A673 (cell line): ENCODE measurements around the gene ZDHHC6. TPM values are rescaled to one million over a fixed set of nuclear protein-coding genes. Genes with fewer than 3 reads are reported as not detected.

Source experiments
- BruUV-seq: library from RNA; stranded (reverse); fragments of 400-500 nt; replicated peaks from 2 replicates; lab custom pipeline; 2021; lab: Mats Ljungman, UMichigan
- CTCF ChIA-PET: fragments of 300-600 bp; sonication (Branson Sonifier 250); formaldehyde crosslinking; loops from one replicate; lab custom pipeline; 2022; ENCODE audit warnings: antibody characterized with exemption; lab: Charles Lee
- POLR2A ChIA-PET: fragments of 300-600 bp; sonication (Branson Sonifier 250); formaldehyde crosslinking; loops from one replicate; lab custom pipeline; 2022; ENCODE audit warnings: antibody characterized with exemption; ENCODE audit not compliant: low non-redundant PET; lab: Charles Lee
- DNase-seq: peaks from one replicate; pipeline ENCODE4 v3.0.0-alpha.2; 2015; ENCODE audit warnings: low spot score
- H3K27ac ChIP-seq: fragments of 200-600 bp; sonication (generic); 2 replicates; pipeline ENCODE4 v1.5.1; 2016; ENCODE audit warnings: mixed run types, low read depth, mild to moderate bottlenecking, mixed read lengths, antibody characterized with exemption, low read length; ENCODE audit not compliant: poor library complexity, severe bottlenecking
- H3K27me3 ChIP-seq: fragments of 200-600 bp; sonication (generic); replicated peaks from 2 replicates; pipeline ENCODE4 v1.6.1; 2017; ENCODE audit warnings: mixed run types, low read depth, mild to moderate bottlenecking, mixed read lengths, antibody characterized with exemption, low read length; ENCODE audit not compliant: insufficient read depth, poor library complexity
- H3K36me3 ChIP-seq: fragments of 200-600 bp; sonication (generic); 2 replicates; pipeline ENCODE4 v1.6.1; 2016; ENCODE audit warnings: mixed run types, mild to moderate bottlenecking, mixed read lengths, antibody characterized with exemption, low read length; ENCODE audit not compliant: insufficient read depth, poor library complexity, severe bottlenecking
- H3K4me1 ChIP-seq: fragments of 200-600 bp; sonication (generic); 2 replicates; pipeline ENCODE4 v1.6.1; 2017; ENCODE audit warnings: mixed run types, mild to moderate bottlenecking, mixed read lengths, antibody characterized with exemption, low read length; ENCODE audit not compliant: insufficient read depth, poor library complexity, severe bottlenecking
- H3K4me3 ChIP-seq: fragments of 200-600 bp; sonication (generic); 2 replicates; pipeline ENCODE4 v1.5.1; 2016; ENCODE audit warnings: low read depth, mixed run types, mild to moderate bottlenecking, mixed read lengths, low read length; ENCODE audit not compliant: poor library complexity, severe bottlenecking
- H3K9me3 ChIP-seq: fragments of 200-600 bp; sonication (generic); 2 replicates; pipeline ENCODE4 v1.6.1; 2016; ENCODE audit warnings: mixed run types, low read depth, mild to moderate bottlenecking, mixed read lengths, antibody characterized with exemption, low read length; ENCODE audit not compliant: poor library complexity, severe bottlenecking
- EZH2 ChIP-seq: fragments of 200-600 bp; sonication (generic); IDR thresholded peaks from 2 replicates; pipeline ENCODE4 v1.6.1; 2017; ENCODE audit warnings: borderline replicate concordance, low read depth, mild to moderate bottlenecking, mixed read lengths, antibody characterized with exemption, low read length; ENCODE audit not compliant: poor library complexity, severe bottlenecking
- intact Hi-C: fragments of 100-400 bp; cut with micrococcal nuclease; formaldehyde crosslinking; loops from one replicate; pipeline ENCODE4 v1.10.0; 2022; ENCODE audit not compliant: unreplicated experiment
- total RNA-seq: library from RNA; stranded (reverse); gene quantifications from 2 replicates; pipeline ENCODE4 v1.2.3, GENCODE V29; 2021
- TF ChIP-seq, protein P1 (sequence below): fragments of 300-800, 200-600 bp; sonication (generic); conservative IDR thresholded peaks from 2 replicates; pipeline ENCODE4 v1.5.1; 2017; ENCODE audit warnings: low read depth, mild to moderate bottlenecking, antibody characterized with exemption, low read length, moderate library complexity, mixed read lengths

ZDHHC6 gene
- total RNA-seq, 1 experiment from 2014 or later: 38.8 TPM

DNA sequence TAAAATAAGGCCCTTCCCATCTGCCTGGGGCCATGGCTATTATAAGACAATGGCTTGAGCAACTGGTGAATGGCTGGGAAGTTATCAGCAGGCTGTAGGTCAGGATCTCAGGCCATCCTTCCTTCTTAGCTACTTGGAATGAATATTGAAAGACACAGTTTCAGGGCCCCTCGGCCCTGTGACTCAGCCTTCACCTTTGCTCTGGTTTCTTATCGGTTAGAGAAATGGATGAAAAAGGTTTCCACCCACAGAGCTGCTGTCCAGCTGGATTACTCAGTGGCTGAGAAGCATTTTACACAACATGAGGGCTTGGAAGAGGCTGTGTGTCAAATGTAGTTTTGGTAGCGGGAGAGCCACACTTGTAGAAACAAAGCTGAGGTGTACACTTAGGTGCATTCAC lies 63.4 kb downstream of the ZDHHC6 start:
- Histone ChIP-seq H3K27ac (no peak overlapping the region), H3K27me3 (no peaks in the 10 kb centered on the region), H3K36me3 (no peaks in the 10 kb centered on the region), H3K4me3 (no peak overlapping the region), H3K9me3 (no peaks in the 10 kb centered on the region), H3K4me1 (no peaks in the 10 kb centered on the region)
- no peak for DNase-seq
- intact Hi-C loops: no loop called here
- TF ChIP-seq, protein P1, sequence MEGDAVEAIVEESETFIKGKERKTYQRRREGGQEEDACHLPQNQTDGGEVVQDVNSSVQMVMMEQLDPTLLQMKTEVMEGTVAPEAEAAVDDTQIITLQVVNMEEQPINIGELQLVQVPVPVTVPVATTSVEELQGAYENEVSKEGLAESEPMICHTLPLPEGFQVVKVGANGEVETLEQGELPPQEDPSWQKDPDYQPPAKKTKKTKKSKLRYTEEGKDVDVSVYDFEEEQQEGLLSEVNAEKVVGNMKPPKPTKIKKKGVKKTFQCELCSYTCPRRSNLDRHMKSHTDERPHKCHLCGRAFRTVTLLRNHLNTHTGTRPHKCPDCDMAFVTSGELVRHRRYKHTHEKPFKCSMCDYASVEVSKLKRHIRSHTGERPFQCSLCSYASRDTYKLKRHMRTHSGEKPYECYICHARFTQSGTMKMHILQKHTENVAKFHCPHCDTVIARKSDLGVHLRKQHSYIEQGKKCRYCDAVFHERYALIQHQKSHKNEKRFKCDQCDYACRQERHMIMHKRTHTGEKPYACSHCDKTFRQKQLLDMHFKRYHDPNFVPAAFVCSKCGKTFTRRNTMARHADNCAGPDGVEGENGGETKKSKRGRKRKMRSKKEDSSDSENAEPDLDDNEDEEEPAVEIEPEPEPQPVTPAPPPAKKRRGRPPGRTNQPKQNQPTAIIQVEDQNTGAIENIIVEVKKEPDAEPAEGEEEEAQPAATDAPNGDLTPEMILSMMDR: no peak
- no peak for TF ChIP-seq EZH2
- POLR2A ChIA-PET: no interaction called here
- BruUV-seq: no TSS peak
- CTCF ChIA-PET: no interaction called here

DNA sequence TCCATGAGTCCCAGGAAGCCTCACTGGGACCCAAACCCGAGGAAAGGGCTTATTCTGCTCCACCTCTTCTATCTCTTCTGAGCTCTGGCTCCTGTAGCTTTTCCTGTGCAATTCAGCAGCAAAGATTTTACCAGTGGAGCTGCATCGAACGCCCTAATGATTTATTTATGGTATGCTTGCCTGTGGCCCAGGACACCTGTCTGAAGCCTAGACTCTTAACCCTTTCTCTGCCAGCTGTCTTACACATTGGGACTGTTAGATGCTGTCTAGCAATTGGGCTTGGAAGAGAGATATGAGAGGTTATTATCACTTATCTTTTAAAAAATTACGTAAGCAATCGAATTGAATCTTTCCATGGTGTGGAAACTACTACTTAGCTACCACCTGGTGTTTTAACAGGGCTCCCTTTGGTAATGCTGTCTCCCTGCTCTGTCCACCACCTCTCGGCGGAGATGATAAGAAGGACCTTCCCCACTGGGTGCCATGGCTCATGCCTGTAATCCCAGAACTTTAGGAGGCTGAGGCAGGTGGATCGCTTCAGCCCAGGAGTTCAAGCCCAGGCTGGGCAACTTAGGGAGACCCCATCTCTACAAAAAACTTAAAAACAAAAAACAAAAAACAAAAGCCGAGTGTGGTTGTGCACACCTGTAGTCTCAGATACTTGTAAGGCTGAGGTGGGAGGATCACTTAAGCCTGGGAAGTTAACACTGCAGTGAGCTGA lies 64.0 kb downstream of the ZDHHC6 start:
- intact Hi-C loops: no loop called here
- no peaks in the 10 kb centered on the region for H3K9me3 ChIP-seq
- no peaks in the 10 kb centered on the region for H3K27me3 ChIP-seq
- H3K27ac ChIP-seq: no peak overlapping the region
- CTCF ChIA-PET: no interaction called here
- H3K4me1 ChIP-seq: no peaks in the 10 kb centered on the region
- no peak for TF ChIP-seq EZH2
- TF ChIP-seq, protein P1: no peak
- DNase-seq: no peak
- no peaks in the 10 kb centered on the region for H3K36me3 ChIP-seq
- POLR2A ChIA-PET: no interaction called here
- no TSS peak for BruUV-seq
- H3K4me3 ChIP-seq: no peak overlapping the region

Other genes with a start within 250 kb of the ZDHHC6 start
- gene TECTB, start 163.5 kb downstream of the ZDHHC6 start, total RNA-seq: not detected in 2 replicates
- 0.37 and 1.0 TPM in 2 replicates for gene ACSL5, start 72.8 kb downstream of the ZDHHC6 start, total RNA-seq
- gene VTI1A, start 301 bp upstream of the ZDHHC6 start, total RNA-seq: 36.1 and 38.7 TPM in 2 replicates